Panc1 (cell line): ENCODE measurements around the gene SLC48A1.

Source experiments
- CTCF ChIP-seq: fragments of 450-650 bp; IDR thresholded peaks from 2 replicates; pipeline ENCODE4 v1.5.1; 2017; ENCODE audit warnings: mild to moderate bottlenecking
- POLR2AphosphoS5 ChIP-seq: IDR thresholded peaks from 2 replicates; pipeline ENCODE4 v1.6.1; 2012; ENCODE audit warnings: mild to moderate bottlenecking, low read depth, low read length, moderate library complexity
- REST ChIP-seq, 2 experiments: IDR thresholded peaks; 2 replicates each; pipeline ENCODE4 v1.6.1; 2011 to 2012; ENCODE audit warnings: low read depth in 2 of 2, control low read depth in 1 of 2, low read length in 1 of 2, mild to moderate bottlenecking in 1 of 2, moderate library complexity in 1 of 2; ENCODE audit not compliant: insufficient read depth in 1 of 2
- SIN3A ChIP-seq: IDR thresholded peaks from 2 replicates; pipeline ENCODE4 v1.6.1; 2012; ENCODE audit warnings: low read depth, mild to moderate bottlenecking, low read length, moderate library complexity, borderline replicate concordance; ENCODE audit not compliant: insufficient read depth
- TCF7L2 ChIP-seq: IDR thresholded peaks from 2 replicates; pipeline ENCODE4 v1.6.1; 2011; ENCODE audit warnings: mild to moderate bottlenecking, low read depth, low read length, inconsistent platforms

GRCh38 chr12:47754881-47755280 lies 18.2 kb upstream of the SLC48A1 start:
- TF ChIP-seq CTCF (no peak), POLR2AphosphoS5 (no peak), REST (IDR thresholded peaks at IDR 0.05; ENCODE audit: insufficient read depth in 1 of 2, low read depth in 2 of 2, low read length in 1 of 2) (no peak), SIN3A (no peak), TCF7L2 (no peak)
